ENCODE data around the gene FANCC.

FANCC gene

GRCh38 chr9:95097279-95097678, 220.2 kb downstream of the FANCC start:
- no peaks in the 10 kb centered on the region for H3K27me3 ChIP-seq (ENCODE audit: control insufficient read depth, insufficient read depth, low read length)
- no peaks in the 10 kb centered on the region for H3K4me1 ChIP-seq (ENCODE audit: control insufficient read depth, insufficient read depth, low read length)
- H3K36me3 ChIP-seq (ENCODE audit: control insufficient read depth, insufficient read depth, low read length) = peaks cover 6% of the 10 kb centered on the region
- H3K4me3 ChIP-seq (ENCODE audit: low read depth, low read length) = no peak overlapping the region
- no peaks in the 10 kb centered on the region for H3K9me3 ChIP-seq (ENCODE audit: control insufficient read depth, insufficient read depth, low read length)
- H3K9ac ChIP-seq (ENCODE audit: low read depth, low read length) = no peak overlapping the region

GRCh38 chr9:95096807-95097206, 220.7 kb downstream of the FANCC start:
- Histone ChIP-seq H3K36me3 (ENCODE audit: control insufficient read depth, insufficient read depth, low read length) (peaks cover 6% of the 10 kb centered on the region), H3K9me3 (ENCODE audit: control insufficient read depth, insufficient read depth, low read length) (no peaks in the 10 kb centered on the region), H3K27me3 (ENCODE audit: control insufficient read depth, insufficient read depth, low read length) (no peaks in the 10 kb centered on the region), H3K4me3 (ENCODE audit: low read depth, low read length) (no peak overlapping the region), H3K4me1 (ENCODE audit: control insufficient read depth, insufficient read depth, low read length) (no peaks in the 10 kb centered on the region), H3K9ac (ENCODE audit: low read depth, low read length) (no peak overlapping the region)

- no peak overlapping the region for H3K4me3 ChIP-seq (ENCODE audit: low read depth, low read length)
- H3K9me3 ChIP-seq (ENCODE audit: control insufficient read depth, insufficient read depth, low read length) = no peaks in the 10 kb centered on the region
- no peaks in the 10 kb centered on the region for H3K4me1 ChIP-seq (ENCODE audit: control insufficient read depth, insufficient read depth, low read length)
- no peaks in the 10 kb centered on the region for H3K27me3 ChIP-seq (ENCODE audit: control insufficient read depth, insufficient read depth, low read length)
- peaks cover 6% of the 10 kb centered on the region for H3K36me3 ChIP-seq (ENCODE audit: control insufficient read depth, insufficient read depth, low read length)
- no peak overlapping the region for H3K9ac ChIP-seq (ENCODE audit: low read depth, low read length)
Observed at GRCh38 chr9:95096381-95096780, 221.1 kb downstream of the FANCC start.

GRCh38 chr9:95095641-95096355, 221.7 kb downstream of the FANCC start:
- Histone ChIP-seq H3K4me3 (ENCODE audit: low read depth, low read length) (no peak overlapping the region), H3K27me3 (ENCODE audit: control insufficient read depth, insufficient read depth, low read length) (no peaks in the 10 kb centered on the region), H3K36me3 (ENCODE audit: control insufficient read depth, insufficient read depth, low read length) (peaks cover 6% of the 10 kb centered on the region), H3K4me1 (ENCODE audit: control insufficient read depth, insufficient read depth, low read length) (no peaks in the 10 kb centered on the region), H3K9me3 (ENCODE audit: control insufficient read depth, insufficient read depth, low read length) (no peaks in the 10 kb centered on the region), H3K9ac (ENCODE audit: low read depth, low read length) (no peak overlapping the region)

- Histone ChIP-seq H3K9ac (ENCODE audit: low read depth, low read length) (no peak overlapping the region), H3K36me3 (ENCODE audit: control insufficient read depth, insufficient read depth, low read length) (peaks cover 2% of the 10 kb centered on the region), H3K9me3 (ENCODE audit: control insufficient read depth, insufficient read depth, low read length) (no peaks in the 10 kb centered on the region), H3K4me3 (ENCODE audit: low read depth, low read length) (no peak overlapping the region), H3K27me3 (ENCODE audit: control insufficient read depth, insufficient read depth, low read length) (no peaks in the 10 kb centered on the region), H3K4me1 (ENCODE audit: control insufficient read depth, insufficient read depth, low read length) (no peaks in the 10 kb centered on the region)
Observed at GRCh38 chr9:95094002-95094401, 223.5 kb downstream of the FANCC start.

- H3K4me3 ChIP-seq (ENCODE audit: low read depth, low read length) = no peak overlapping the region
- no peak overlapping the region for H3K9ac ChIP-seq (ENCODE audit: low read depth, low read length)
- H3K27me3 ChIP-seq (ENCODE audit: control insufficient read depth, insufficient read depth, low read length) = no peaks in the 10 kb centered on the region
- no peaks in the 10 kb centered on the region for H3K4me1 ChIP-seq (ENCODE audit: control insufficient read depth, insufficient read depth, low read length)
- H3K9me3 ChIP-seq (ENCODE audit: control insufficient read depth, insufficient read depth, low read length) = no peaks in the 10 kb centered on the region
- H3K36me3 ChIP-seq (ENCODE audit: control insufficient read depth, insufficient read depth, low read length) = peaks cover 2% of the 10 kb centered on the region
Observed at GRCh38 chr9:95093586-95093985, 223.9 kb downstream of the FANCC start.

- Histone ChIP-seq H3K4me3 (ENCODE audit: low read depth, low read length) (no peak overlapping the region), H3K9me3 (ENCODE audit: control insufficient read depth, insufficient read depth, low read length) (no peaks in the 10 kb centered on the region), H3K36me3 (ENCODE audit: control insufficient read depth, insufficient read depth, low read length) (peaks cover 2% of the 10 kb centered on the region), H3K4me1 (ENCODE audit: control insufficient read depth, insufficient read depth, low read length) (no peaks in the 10 kb centered on the region), H3K9ac (ENCODE audit: low read depth, low read length) (no peak overlapping the region), H3K27me3 (ENCODE audit: control insufficient read depth, insufficient read depth, low read length) (no peaks in the 10 kb centered on the region)
Observed at GRCh38 chr9:95092262-95093072, 225.0 kb downstream of the FANCC start.

GRCh38 chr9:95091601-95092261, 225.8 kb downstream of the FANCC start:
- no peaks in the 10 kb centered on the region for H3K27me3 ChIP-seq (ENCODE audit: control insufficient read depth, insufficient read depth, low read length)
- no peaks in the 10 kb centered on the region for H3K36me3 ChIP-seq (ENCODE audit: control insufficient read depth, insufficient read depth, low read length)
- H3K9me3 ChIP-seq (ENCODE audit: control insufficient read depth, insufficient read depth, low read length) = no peaks in the 10 kb centered on the region
- no peak overlapping the region for H3K4me3 ChIP-seq (ENCODE audit: low read depth, low read length)
- H3K4me1 ChIP-seq (ENCODE audit: control insufficient read depth, insufficient read depth, low read length) = no peaks in the 10 kb centered on the region
- H3K9ac ChIP-seq (ENCODE audit: low read depth, low read length) = no peak overlapping the region

- H3K9ac ChIP-seq (ENCODE audit: low read depth, low read length) = no peak overlapping the region
- no peaks in the 10 kb centered on the region for H3K9me3 ChIP-seq (ENCODE audit: control insufficient read depth, insufficient read depth, low read length)
- no peaks in the 10 kb centered on the region for H3K4me1 ChIP-seq (ENCODE audit: control insufficient read depth, insufficient read depth, low read length)
- no peak overlapping the region for H3K4me3 ChIP-seq (ENCODE audit: low read depth, low read length)
- H3K27me3 ChIP-seq (ENCODE audit: control insufficient read depth, insufficient read depth, low read length) = no peaks in the 10 kb centered on the region
- H3K36me3 ChIP-seq (ENCODE audit: control insufficient read depth, insufficient read depth, low read length) = no peaks in the 10 kb centered on the region
Observed at GRCh38 chr9:95090871-95091577, 226.5 kb downstream of the FANCC start.

GRCh38 chr9:95090023-95090791, 227.3 kb downstream of the FANCC start:
- no peaks in the 10 kb centered on the region for H3K27me3 ChIP-seq (ENCODE audit: control insufficient read depth, insufficient read depth, low read length)
- H3K36me3 ChIP-seq (ENCODE audit: control insufficient read depth, insufficient read depth, low read length) = no peaks in the 10 kb centered on the region
- H3K4me1 ChIP-seq (ENCODE audit: control insufficient read depth, insufficient read depth, low read length) = no peaks in the 10 kb centered on the region
- peak overlapping the region; percentile 5 for H3K9ac ChIP-seq (ENCODE audit: low read depth, low read length)
- no peak overlapping the region for H3K4me3 ChIP-seq (ENCODE audit: low read depth, low read length)
- no peaks in the 10 kb centered on the region for H3K9me3 ChIP-seq (ENCODE audit: control insufficient read depth, insufficient read depth, low read length)
